ENCODE data around the gene LYL1. TPM values are rescaled to one million over a fixed set of nuclear protein-coding genes. Genes with fewer than 3 reads are reported as not detected.

The LYL1 gene
- total RNA-seq, 4 donors from 2014 or later = 4.2 to 10.9 (median 7.7) TPM

GRCh38 chr19:13118424-13119193, 16.0 kb upstream of the LYL1 start:
- H3K4me3 ChIP-seq (replicated peaks in 1 of 3) = peak overlapping the region; percentile 70 to 97 (median 89)
- H3K27ac ChIP-seq = peak overlapping the region in 2 of 3 donors; percentile 68 to 74
- no peaks in the 10 kb centered on the region for H3K27me3 ChIP-seq
- intact Hi-C loops (cut with DNase I) = no loop called here
- WGBS, 2 donors = 2% methylated on average over 14 to 21 of the region's 57 CpGs
- peaks cover 0 to under 1% of the 10 kb centered on the region in 2 donors for H3K36me3 ChIP-seq
- H3K9me3 ChIP-seq = no peaks in the 10 kb centered on the region
- DNase-seq = peak; percentile 79 to 89
- TF ChIP-seq CTCF (IDR thresholded peaks at IDR 0.05) (no peak), POLR2A (IDR thresholded peaks at IDR 0.05) (no peak)
- peaks cover 33% of the 10 kb centered on the region in 2 donors for H3K4me1 ChIP-seq

GRCh38 chr19:13117772-13118423, 15.2 kb upstream of the LYL1 start, which contains the start of gene NACC1:
NACC1 (plus strand) TSS chr19:13118264; CDS start chr19:13135208, 16,944 bp downstream.
- Histone ChIP-seq H3K9me3 (no peaks in the 10 kb centered on the region), H3K27me3 (no peaks in the 10 kb centered on the region), H3K4me3 (replicated peaks in 1 of 3) (peak within 1 kb of the TSS; percentile 70 to 97 (median 89)), H3K36me3 (peaks cover 6 to 7% of the 10 kb centered on the region in 2 donors), H3K4me1 (peaks cover 33% of the 10 kb centered on the region in 2 donors), H3K27ac (peak within 1 kb of the TSS; percentile 38 to 74 (median 68))
- TF ChIP-seq POLR2A (IDR thresholded peaks at IDR 0.05) (peak in 1 of 2 donors; percentile 62), CTCF (IDR thresholded peaks at IDR 0.05) (no peak)
- intact Hi-C loops (cut with DNase I) = no loop called here
- 4 to 9% methylated on average over 20 to 26 of the region's 65 CpGs for WGBS, 2 donors
- peak; percentile 87 to 90 for DNase-seq

- TF ChIP-seq POLR2A (IDR thresholded peaks at IDR 0.05) (no peak), CTCF (IDR thresholded peaks at IDR 0.05) (no peak)
- H3K4me3 ChIP-seq (replicated peaks in 1 of 3) = peak overlapping the region in 2 of 3 donors; percentile 68 to 92
- intact Hi-C loops (cut with DNase I) = no loop called here
- DNase-seq = no peak
- peaks cover 6 to 13% of the 10 kb centered on the region in 2 donors for H3K36me3 ChIP-seq
- H3K4me1 ChIP-seq = peaks cover 33% of the 10 kb centered on the region in 2 donors
- H3K27ac ChIP-seq = peak overlapping the region; percentile 38 to 68 (median 51)
- H3K9me3 ChIP-seq = no peaks in the 10 kb centered on the region
- 14 to 23% methylated on average over 20 of the region's 20 CpGs for WGBS, 2 donors
- H3K27me3 ChIP-seq = no peaks in the 10 kb centered on the region
Measured at GRCh38 chr19:13117176-13117771, 14.6 kb upstream of the LYL1 start.

- H3K36me3 ChIP-seq = peaks cover 6 to 14% of the 10 kb centered on the region in 2 donors
- 0 to 1% methylated on average over 22 to 47 of the region's 51 CpGs for WGBS, 2 donors
Measured at GRCh38 chr19:13116282-13117175, 13.9 kb upstream of the LYL1 start, which contains the start of gene TRMT1. TRMT1 (minus strand) TSS chr19:13116740; CDS start chr19:13116399, 341 bp downstream.

More at GRCh38 chr19:13116282-13117175, 13.9 kb upstream of the LYL1 start, which contains the start of gene TRMT1:
- H3K4me1 ChIP-seq = peaks cover 33% of the 10 kb centered on the region in 2 donors
- H3K4me3 ChIP-seq (replicated peaks in 1 of 3) = peak within 1 kb of the TSS; percentile 68 to 92 (median 85)
- intact Hi-C loops (cut with DNase I) = no loop called here
- no peaks in the 10 kb centered on the region for H3K9me3 ChIP-seq
- H3K27me3 ChIP-seq = no peaks in the 10 kb centered on the region
- peak within 1 kb of the TSS; percentile 38 to 68 (median 51) for H3K27ac ChIP-seq
- DNase-seq = peak; percentile 91 to 95
- TF ChIP-seq CTCF (IDR thresholded peaks at IDR 0.05) (no peak), POLR2A (IDR thresholded peaks at IDR 0.05) (peak in 1 of 2 donors; percentile 45)

All from thyroid gland (tissue), 4 donors.